Panc1 (cell line): ENCODE data around the gene AP3B1. TPM values are rescaled to one million over a fixed set of nuclear protein-coding genes. Genes with fewer than 3 reads are reported as not detected.

Experiments
- ATAC-seq: fragments of 200-7000 bp; cut with Tn5 transposase; 2 replicates; pipeline ENCODE4 v1.9.1; 2020; ENCODE audit warnings: mild to moderate bottlenecking, moderate library complexity
- BruUV-seq: library from RNA; stranded (reverse); fragments of 400-500 nt; replicated peaks from 2 replicates; lab custom pipeline; 2021; lab: Mats Ljungman, UMichigan
- CTCF ChIA-PET: fragments of 300-600 bp; sonication (Branson Sonifier 250); formaldehyde crosslinking; loops from one replicate; lab custom pipeline; 2022; ENCODE audit warnings: antibody characterized with exemption; lab: Charles Lee
- POLR2A ChIA-PET: fragments of 300-600 bp; sonication (Branson Sonifier 250); formaldehyde crosslinking; loops from one replicate; lab custom pipeline; 2022; ENCODE audit warnings: antibody characterized with exemption; lab: Charles Lee
- DNase-seq: peaks from one replicate; pipeline ENCODE4 v3.0.0-alpha.2; 2010; ENCODE audit warnings: low read depth, low spot score
- H3K27ac ChIP-seq: 2 replicates; pipeline ENCODE4 v1.5.1; 2011; ENCODE audit warnings: mild to moderate bottlenecking, low read length, inconsistent platforms
- H3K27me3 ChIP-seq: fragments of 200-500 bp; sonication (Bioruptor generic); 2 replicates; pipeline ENCODE4 v1.6.0; 2014; ENCODE audit warnings: low read length, inconsistent platforms; ENCODE audit not compliant: control insufficient read depth, insufficient read depth
- H3K36me3 ChIP-seq: fragments of 200-500 bp; sonication (Bioruptor generic); 2 replicates; pipeline ENCODE4 v1.5.1; 2014; ENCODE audit warnings: inconsistent platforms, mild to moderate bottlenecking, low read length, moderate library complexity; ENCODE audit not compliant: control insufficient read depth, insufficient read depth
- H3K4me1 ChIP-seq: 2 replicates; pipeline ENCODE4 v1.5.1; 2011; ENCODE audit warnings: inconsistent platforms, mild to moderate bottlenecking, low read length, moderate library complexity; ENCODE audit not compliant: control insufficient read depth, insufficient read depth
- H3K4me3 ChIP-seq, 2 experiments: 2 replicates each; pipeline ENCODE4 v1.5.1; 2011 to 2012; ENCODE audit warnings: low read depth in 2 of 2, low read length in 2 of 2, mild to moderate bottlenecking in 2 of 2, inconsistent platforms in 1 of 2, moderate library complexity in 1 of 2
- H3K9me3 ChIP-seq: fragments of 200-500 bp; sonication (Bioruptor generic); 2 replicates; pipeline ENCODE4 v1.5.1; 2014; ENCODE audit warnings: low read depth, mild to moderate bottlenecking, inconsistent platforms, low read length, moderate library complexity; ENCODE audit not compliant: control insufficient read depth, insufficient read depth
- CTCF ChIP-seq: fragments of 450-650 bp; IDR thresholded peaks from 2 replicates; pipeline ENCODE4 v1.5.1; 2017; ENCODE audit warnings: mild to moderate bottlenecking
- POLR2AphosphoS5 ChIP-seq: IDR thresholded peaks from 2 replicates; pipeline ENCODE4 v1.6.1; 2012; ENCODE audit warnings: mild to moderate bottlenecking, low read depth, low read length, moderate library complexity
- REST ChIP-seq, 2 experiments: IDR thresholded peaks; 2 replicates each; pipeline ENCODE4 v1.6.1; 2011 to 2012; ENCODE audit warnings: low read depth in 2 of 2, control low read depth in 1 of 2, low read length in 1 of 2, mild to moderate bottlenecking in 1 of 2, moderate library complexity in 1 of 2; ENCODE audit not compliant: insufficient read depth in 1 of 2
- SIN3A ChIP-seq: IDR thresholded peaks from 2 replicates; pipeline ENCODE4 v1.6.1; 2012; ENCODE audit warnings: low read depth, mild to moderate bottlenecking, low read length, moderate library complexity, borderline replicate concordance; ENCODE audit not compliant: insufficient read depth
- TCF7L2 ChIP-seq: IDR thresholded peaks from 2 replicates; pipeline ENCODE4 v1.6.1; 2011; ENCODE audit warnings: mild to moderate bottlenecking, low read depth, low read length, inconsistent platforms
- in situ Hi-C: cut with HindIII; loops from 2 replicates; pipeline ENCODE4 v1.10.0; 2016; ENCODE audit warnings: low sequenced_read_pairs, low pct_unique_long_range_greater_than_20kb
- intact Hi-C: fragments of 100-400 bp; cut with micrococcal nuclease; formaldehyde crosslinking; loops from one replicate; pipeline ENCODE4 v1.10.0; 2022; ENCODE audit not compliant: unreplicated experiment
- total RNA-seq: library from RNA; stranded (reverse); gene quantifications from one replicate; pipeline ENCODE4 v1.2.1, GENCODE V29; 2021; ENCODE audit not compliant: unreplicated experiment

AP3B1 gene
- total RNA-seq, 1 experiment from 2014 or later = 55.4 TPM

GRCh38 chr5:78004559-78004958 is 289.9 kb downstream of the AP3B1 start:
- TF ChIP-seq POLR2AphosphoS5 (no peak), TCF7L2 (no peak), CTCF (no peak), REST (IDR thresholded peaks at IDR 0.05; ENCODE audit: insufficient read depth in 1 of 2, low read depth in 2 of 2, low read length in 1 of 2) (no peak), SIN3A (no peak)
- BruUV-seq = no TSS peak
- ChIA-PET POLR2A (no interaction called here), CTCF (no interaction called here)
- no peak for DNase-seq
- Histone ChIP-seq H3K9me3 (no peaks in the 10 kb centered on the region), H3K27ac (no peak overlapping the region), H3K4me1 (no peaks in the 10 kb centered on the region), H3K36me3 (no peaks in the 10 kb centered on the region; the same call in 1 of the 2 replicates), H3K4me3 (no peak overlapping the region), H3K27me3 (no peaks in the 10 kb centered on the region)
- intact Hi-C loops = no loop called here
- in situ Hi-C loops = no loop called here
- ATAC-seq = no peak

GRCh38 chr5:78003919-78004318 is 290.6 kb downstream of the AP3B1 start:
- Histone ChIP-seq H3K36me3 (no peaks in the 10 kb centered on the region; the same call in 1 of the 2 replicates), H3K4me1 (no peaks in the 10 kb centered on the region), H3K4me3 (no peak overlapping the region), H3K9me3 (no peaks in the 10 kb centered on the region), H3K27me3 (no peaks in the 10 kb centered on the region), H3K27ac (no peak overlapping the region)
- intact Hi-C loops = no loop called here
- no peak for ATAC-seq
- no peak for TF ChIP-seq POLR2AphosphoS5
- TF ChIP-seq TCF7L2 = no peak
- no peak for TF ChIP-seq SIN3A
- TF ChIP-seq REST (IDR thresholded peaks at IDR 0.05; ENCODE audit: insufficient read depth in 1 of 2, low read depth in 2 of 2, low read length in 1 of 2) = no peak
- TF ChIP-seq CTCF = no peak
- no TSS peak for BruUV-seq
- in situ Hi-C loops = no loop called here
- POLR2A ChIA-PET = no interaction called here
- no peak for DNase-seq
- CTCF ChIA-PET = no interaction called here
